Astrocyte (in vitro differentiated cells and primary cell): ENCODE results near the gene PLA2G2D.

Experiments
- CTCF ChIP-seq: IDR thresholded peaks from 2 replicates; pipeline ENCODE4 v1.5.1; 2011; ENCODE audit warnings: low read depth, mild to moderate bottlenecking, inconsistent platforms, low read length, moderate library complexity; ENCODE audit not compliant: insufficient read depth
- EZH2 ChIP-seq: IDR thresholded peaks from 2 replicates; pipeline ENCODE4 v1.6.1; 2012; ENCODE audit warnings: mild to moderate bottlenecking, low read length, inconsistent platforms; ENCODE audit not compliant: insufficient read depth

- no peak for TF ChIP-seq CTCF
- no peak for TF ChIP-seq EZH2
Observed at GRCh38 chr1:20167126-20167525, 47.8 kb upstream of the PLA2G2D start.
